GM12874 (cell line): ENCODE results near the gene GOLGA6L26.
"Not testable (repeated sequence)": the region's sequence is repeated elsewhere in the genome, so short reads cannot be mapped to it uniquely, and the experiment has no call there.

ENCODE experiments used
- CTCF ChIP-seq: IDR thresholded peaks from 2 replicates; pipeline ENCODE4 v1.5.1; 2011; ENCODE audit warnings: low read depth, mild to moderate bottlenecking, control low read depth, low read length, moderate library complexity; ENCODE audit not compliant: insufficient read depth

The GOLGA6L26 gene

GRCh38 chr15:23334096-23334495, at the start of gene GOLGA6L26:
Gene GOLGA6L26, minus strand, starts transcription at chr15:23334196. Its CDS starts 61 bp downstream, at chr15:23334135.
- not testable (repeated sequence) for TF ChIP-seq CTCF

- no peak for TF ChIP-seq CTCF
These were observed 38.3 kb upstream of the GOLGA6L26 start for GRCh38 chr15:23372284-23372683.

GRCh38 chr15:23370578-23370977, 36.6 kb upstream of the GOLGA6L26 start:
- no peak for TF ChIP-seq CTCF

- not testable (repeated sequence) for TF ChIP-seq CTCF
These were observed 20.5 kb upstream of the GOLGA6L26 start, which contains the start of gene GOLGA8S for GRCh38 chr15:23354448-23354847. Gene GOLGA8S, plus strand, starts transcription at chr15:23354748. Its CDS starts 62 bp downstream, at chr15:23354810.
